Stomach (tissue), 4 donors: ENCODE measurements around the gene VDAC2.

ENCODE experiments used
- CTCF ChIP-seq, 7 experiments: fragments of 450-650 bp in 4 of 7; fragments of 200-600 bp in 3 of 7; sonication (generic) in 3 of 7; IDR thresholded peaks; one replicate each; pipeline ENCODE4 v1.5.1; 2016 to 2019; ENCODE audit warnings: antibody characterized with exemption in 7 of 7, control low read depth in 2 of 7, mild to moderate bottlenecking in 1 of 7
- EP300 ChIP-seq: sonication (generic); formaldehyde crosslinking; IDR thresholded peaks from one replicate; pipeline ENCODE4 v1.6.1; 2017; ENCODE audit warnings: antibody characterized with exemption
- POLR2A ChIP-seq, 4 donors: fragments of 450-650 bp; IDR thresholded peaks; one replicate each; pipeline ENCODE4 v1.6.1; 2016; ENCODE audit warnings: antibody characterized with exemption in 4 of 4, control low read depth in 2 of 4, mild to moderate bottlenecking in 1 of 4, moderate library complexity in 1 of 4
- POLR2AphosphoS5 ChIP-seq, 3 donors: sonication (generic); formaldehyde crosslinking; IDR thresholded peaks; one replicate each; pipeline ENCODE4 v1.6.1; 2016; ENCODE audit warnings: antibody characterized with exemption in 3 of 3

- TF ChIP-seq POLR2A (IDR thresholded peaks at IDR 0.05): no peak
- peak in 5 of 7 experiments; percentile 85 to 92 (median 90) for TF ChIP-seq CTCF (IDR thresholded peaks at IDR 0.05)
- TF ChIP-seq POLR2AphosphoS5 (IDR thresholded peaks at IDR 0.05): peak; percentile 33 to 88 (median 48)
- TF ChIP-seq EP300: no peak
Measured at GRCh38 chr10:75230600-75231038, 20.0 kb downstream of the VDAC2 start.
